IMR-90 (cell line): ENCODE measurements around the gene S100A2. TPM values are rescaled to one million over a fixed set of nuclear protein-coding genes. Genes with fewer than 3 reads are reported as not detected.
A peak's percentile ranks its signal among the peaks of the same experiment; 100 is the strongest.

Experiments
- ATAC-seq: fragments of 200-7000 bp; cut with Tn5 transposase; 2 replicates; pipeline ENCODE4 v1.9.1; 2020; ENCODE audit warnings: low read depth, mild to moderate bottlenecking, moderate library complexity
- BruUV-seq: library from RNA; stranded (reverse); fragments of 400-500 nt; replicated peaks from 2 replicates; lab custom pipeline; 2021; lab: Mats Ljungman, UMichigan
- CTCF ChIA-PET: fragments of 300-600 bp; formaldehyde crosslinking; extraction: SDS; loops from one replicate; lab custom pipeline; 2021; ENCODE audit warnings: antibody characterized with exemption; lab: Yijun Ruan, JAX
- POLR2A ChIA-PET: fragments of 300-600 bp; sonication (Branson Sonifier 250); formaldehyde crosslinking; loops from one replicate; lab custom pipeline; 2022; ENCODE audit warnings: antibody characterized with exemption; ENCODE audit not compliant: unreplicated experiment; lab: Charles Lee
- DNase-seq: peaks from one replicate; pipeline ENCODE4 v3.0.0; 2013
- H2AFZ ChIP-seq: replicated peaks from 2 replicates; pipeline ENCODE3; 2013; ENCODE audit warnings: low read length, mild to moderate bottlenecking; ENCODE audit not compliant: poor library complexity
- H2AK5ac ChIP-seq: 2 replicates; pipeline ENCODE4 v1.6.1; 2013; ENCODE audit warnings: low read depth, low read length, inconsistent platforms
- H2AK9ac ChIP-seq: replicated peaks from 2 replicates; pipeline ENCODE3; 2013; ENCODE audit warnings: mild to moderate bottlenecking, low read depth, low read length, moderate library complexity; ENCODE audit not compliant: poor library complexity
- H2BK120ac ChIP-seq: 2 replicates; pipeline ENCODE4 v1.6.1; 2013; ENCODE audit warnings: low read depth, low read length, inconsistent platforms
- H2BK15ac ChIP-seq: 3 replicates; pipeline ENCODE4 v1.6.1; 2013; ENCODE audit warnings: low read depth, low read length, inconsistent platforms
- H2BK20ac ChIP-seq: 2 replicates; pipeline ENCODE4 v1.6.1; 2013; ENCODE audit warnings: low read depth, mild to moderate bottlenecking, inconsistent platforms, low read length, moderate library complexity
- H2BK5ac ChIP-seq: 2 replicates; pipeline ENCODE4 v1.6.1; 2013; ENCODE audit warnings: mild to moderate bottlenecking, low read depth, low read length, inconsistent platforms; ENCODE audit not compliant: poor library complexity, severe bottlenecking
- H3K14ac ChIP-seq: replicated peaks from 2 replicates; pipeline ENCODE4 v1.6.1; 2013; ENCODE audit warnings: low read depth, low read length, inconsistent platforms
- H3K18ac ChIP-seq: 2 replicates; pipeline ENCODE4 v1.6.1; 2013; ENCODE audit warnings: low read depth, low read length, control low read depth
- H3K23ac ChIP-seq: 2 replicates; pipeline ENCODE4 v1.6.1; 2013; ENCODE audit warnings: low read depth, low read length, inconsistent platforms
- H3K27ac ChIP-seq: 2 replicates; pipeline ENCODE4 v1.5.1; 2013; ENCODE audit warnings: mild to moderate bottlenecking, control low read depth, low read length; ENCODE audit not compliant: insufficient read depth
- H3K27me3 ChIP-seq: 2 replicates; pipeline ENCODE4 v1.6.1; 2013; ENCODE audit warnings: low read length; ENCODE audit not compliant: control insufficient read depth, insufficient read depth
- H3K36me3 ChIP-seq: 2 replicates; pipeline ENCODE4 v1.6.1; 2013; ENCODE audit warnings: low read length, mixed read lengths; ENCODE audit not compliant: control insufficient read depth, insufficient read depth
- H3K4ac ChIP-seq: 2 replicates; pipeline ENCODE4 v1.6.1; 2013; ENCODE audit warnings: low read depth, low read length, inconsistent platforms
- H3K4me1 ChIP-seq: 2 replicates; pipeline ENCODE4 v1.6.1; 2013; ENCODE audit warnings: low read length, mixed read lengths; ENCODE audit not compliant: control insufficient read depth, insufficient read depth
- H3K4me2 ChIP-seq: 2 replicates; pipeline ENCODE4 v1.6.1; 2013; ENCODE audit warnings: low read depth, mild to moderate bottlenecking, control low read depth, low read length, moderate library complexity
- H3K4me3 ChIP-seq: 2 replicates; pipeline ENCODE4 v1.5.1; 2013; ENCODE audit warnings: low read depth, mild to moderate bottlenecking, control low read depth, low read length, moderate library complexity; ENCODE audit not compliant: insufficient read depth
- H3K56ac ChIP-seq: 2 replicates; pipeline ENCODE4 v1.6.1; 2013; ENCODE audit warnings: low read length, inconsistent platforms; ENCODE audit not compliant: insufficient read depth; ENCODE audit errors: extremely low read depth
- H3K79me1 ChIP-seq, 2 experiments: 2 replicates each; pipeline ENCODE4 v1.6.1; 2013; ENCODE audit warnings: low read length in 2 of 2, inconsistent platforms in 1 of 2, low read depth in 1 of 2
- H3K9ac ChIP-seq: 2 replicates; pipeline ENCODE4 v1.6.1; 2013; ENCODE audit warnings: low read depth, low read length, control low read depth
- H3K9me1 ChIP-seq: 2 replicates; pipeline ENCODE4 v1.6.1; 2013; ENCODE audit warnings: low read length, inconsistent platforms; ENCODE audit not compliant: insufficient read depth
- H3K9me3 ChIP-seq: 2 replicates; pipeline ENCODE4 v1.6.1; 2013; ENCODE audit warnings: low read length; ENCODE audit not compliant: control insufficient read depth, insufficient read depth
- H4K20me1 ChIP-seq: 2 replicates; pipeline ENCODE4 v1.6.1; 2013; ENCODE audit warnings: low read length, inconsistent platforms; ENCODE audit not compliant: insufficient read depth
- H4K5ac ChIP-seq: 2 replicates; pipeline ENCODE4 v1.6.1; 2013; ENCODE audit warnings: mild to moderate bottlenecking, low read depth, low read length, control low read depth
- H4K8ac ChIP-seq, 2 experiments: 2 replicates each; pipeline ENCODE4 v1.6.1; 2013; ENCODE audit warnings: low read depth in 2 of 2, low read length in 2 of 2, control low read depth in 1 of 2, inconsistent platforms in 1 of 2
- H4K91ac ChIP-seq: 2 replicates; pipeline ENCODE4 v1.6.1; 2013; ENCODE audit warnings: low read depth, low read length, inconsistent platforms; ENCODE audit not compliant: insufficient read depth
- BHLHE40 ChIP-seq: fragments of 150-350 bp; IDR thresholded peaks from 2 replicates; pipeline ENCODE4 v1.6.1; 2016; ENCODE audit warnings: mild to moderate bottlenecking, low read depth, low read length
- CEBPB ChIP-seq: IDR thresholded peaks from 2 replicates; pipeline ENCODE4 v1.6.1; 2012; ENCODE audit warnings: low read depth, low read length, improper control_type of control experiment
- CHD1 ChIP-seq: IDR thresholded peaks from 2 replicates; pipeline ENCODE4 v1.6.1; 2012; ENCODE audit warnings: low read depth, low read length, improper control_type of control experiment
- MAFK ChIP-seq: IDR thresholded peaks from 2 replicates; pipeline ENCODE4 v1.6.1; 2012; ENCODE audit warnings: low read depth, low read length, improper control_type of control experiment
- MXI1 ChIP-seq: IDR thresholded peaks from 2 replicates; pipeline ENCODE4 v1.6.1; 2012; ENCODE audit warnings: low read depth, mild to moderate bottlenecking, low read length, moderate library complexity, borderline replicate concordance
- NFE2L2 ChIP-seq: fragments of 150-350 bp; IDR thresholded peaks from 2 replicates; pipeline ENCODE4 v1.6.1; 2016; ENCODE audit warnings: low read depth, mild to moderate bottlenecking, low read length
- RAD21 ChIP-seq: IDR thresholded peaks from 2 replicates; pipeline ENCODE4 v1.6.1; 2012; ENCODE audit warnings: low read length, improper control_type of control experiment
- SMC3 ChIP-seq: fragments of 150-350 bp; IDR thresholded peaks from 2 replicates; pipeline ENCODE4 v1.6.1; 2016; ENCODE audit warnings: low read depth, mild to moderate bottlenecking, antibody characterized with exemption, low read length, moderate library complexity
- WGBS, 2 experiments: methylation state at CpG; one replicate each; pipeline versions ENCODE4 v1.1.5 to v1.1.7; 2013; ENCODE audit warnings: missing lambda C conversion rate in 2 of 2; ENCODE audit not compliant: insufficient read length in 1 of 2; ENCODE audit errors: extremely low coverage in 2 of 2; 5-methylcytosine and 5-hydroxymethylcytosine counted together
- dilution Hi-C: fragments of 300-500 bp; cut with HindIII; formaldehyde crosslinking; loops from one replicate; pipeline ENCODE4 v1.14.3; 2018; ENCODE audit warnings: low sequenced_read_pairs; ENCODE audit not compliant: unreplicated experiment
- in situ Hi-C: fragments of 300-500 bp; cut with MboI; formaldehyde crosslinking; loops from 3 replicates; pipeline ENCODE4 v1.14.3; 2019; ENCODE audit warnings: low sequenced_read_pairs, inconsistent platforms, mixed read lengths
- intact Hi-C: fragments of 100-400 bp; cut with micrococcal nuclease; formaldehyde crosslinking; loops from 2 replicates; pipeline ENCODE4 v1.10.0; 2022
- polyA plus RNA-seq, 3 experiments: library from polyadenylated mRNA; depleted of rRNA; stranded (reverse); fragments of >200 nt; gene quantifications; 2 replicates each; pipeline ENCODE4 v1.2.3, GENCODE V29; 2012; ENCODE audit warnings: low replicate concordance in 1 of 3
- total RNA-seq: library from RNA; depleted of rRNA; stranded (reverse); fragments of >200 nt; gene quantifications from 2 replicates; pipeline ENCODE4 v1.2.3, GENCODE V29; 2012
- TF ChIP-seq, protein P1 (sequence below): fragments of 150-350 bp; IDR thresholded peaks from 2 replicates; pipeline ENCODE4 v1.6.1; 2016; ENCODE audit warnings: low read depth, mild to moderate bottlenecking, low read length, moderate library complexity, borderline replicate concordance
- TF ChIP-seq, protein P2 (sequence below): fragments of 150-350 bp; IDR thresholded peaks from 2 replicates; pipeline ENCODE4 v1.6.1; 2017; ENCODE audit warnings: mild to moderate bottlenecking, antibody characterized with exemption, low read length, low read depth

Gene S100A2
- total and polyA plus RNA-seq, 2 of the 4 experiments (the other 2 are of a cell fraction), result 3.6 to 7.9 TPM

DNA sequence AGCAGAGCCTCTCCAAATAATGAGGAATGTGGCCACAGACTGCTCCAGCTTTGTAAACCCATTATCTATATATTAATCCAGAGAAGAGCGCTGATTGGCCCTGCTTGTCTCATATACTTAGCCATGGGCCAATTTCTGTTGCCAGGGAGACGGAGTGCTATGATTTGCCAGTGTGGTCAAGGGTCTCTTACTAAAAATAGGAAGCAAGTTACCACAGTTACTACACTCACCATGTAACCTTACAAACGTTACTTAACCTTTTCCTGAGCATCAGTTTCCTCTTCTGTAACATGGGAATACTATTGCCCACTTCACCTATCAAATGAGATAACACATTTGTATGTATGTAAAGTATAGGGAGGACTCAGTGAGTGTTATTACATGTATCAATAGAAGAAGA lies 7.7 kb upstream of the S100A2 start:
- peak overlapping the region; percentile 89 for H4K91ac ChIP-seq
- no peaks in the 10 kb centered on the region for H3K9me3 ChIP-seq
- peak overlapping the region; percentile 87 for H3K23ac ChIP-seq
- H3K27ac ChIP-seq, result peak overlapping the region; percentile 4; the same call in 1 of the 2 replicates
- no peak for TF ChIP-seq MAFK
- TF ChIP-seq RAD21, result no peak
- no peak for TF ChIP-seq NFE2L2
- TF ChIP-seq, protein P1, sequence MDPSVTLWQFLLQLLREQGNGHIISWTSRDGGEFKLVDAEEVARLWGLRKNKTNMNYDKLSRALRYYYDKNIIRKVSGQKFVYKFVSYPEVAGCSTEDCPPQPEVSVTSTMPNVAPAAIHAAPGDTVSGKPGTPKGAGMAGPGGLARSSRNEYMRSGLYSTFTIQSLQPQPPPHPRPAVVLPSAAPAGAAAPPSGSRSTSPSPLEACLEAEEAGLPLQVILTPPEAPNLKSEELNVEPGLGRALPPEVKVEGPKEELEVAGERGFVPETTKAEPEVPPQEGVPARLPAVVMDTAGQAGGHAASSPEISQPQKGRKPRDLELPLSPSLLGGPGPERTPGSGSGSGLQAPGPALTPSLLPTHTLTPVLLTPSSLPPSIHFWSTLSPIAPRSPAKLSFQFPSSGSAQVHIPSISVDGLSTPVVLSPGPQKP, result no peak
- no peak for TF ChIP-seq CHD1
- no peak for TF ChIP-seq MXI1
- TF ChIP-seq, protein P2, sequence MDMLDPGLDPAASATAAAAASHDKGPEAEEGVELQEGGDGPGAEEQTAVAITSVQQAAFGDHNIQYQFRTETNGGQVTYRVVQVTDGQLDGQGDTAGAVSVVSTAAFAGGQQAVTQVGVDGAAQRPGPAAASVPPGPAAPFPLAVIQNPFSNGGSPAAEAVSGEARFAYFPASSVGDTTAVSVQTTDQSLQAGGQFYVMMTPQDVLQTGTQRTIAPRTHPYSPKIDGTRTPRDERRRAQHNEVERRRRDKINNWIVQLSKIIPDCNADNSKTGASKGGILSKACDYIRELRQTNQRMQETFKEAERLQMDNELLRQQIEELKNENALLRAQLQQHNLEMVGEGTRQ, result no peak
- no peak for TF ChIP-seq CEBPB
- TF ChIP-seq BHLHE40, result no peak
- TF ChIP-seq SMC3, result no peak
- dilution Hi-C loops (no loop called here), intact Hi-C loops (loop anchor here (2.0 kb wide), 5 partner anchors 39 to 97 kb away; partner anchors contain the start of genes CHTOP, ILF2, S100A13 and S100A16), in situ Hi-C loops (no loop called here)
- H3K36me3 ChIP-seq, result no peaks in the 10 kb centered on the region
- H2BK15ac ChIP-seq, result peak overlapping the region; percentile 98
- H3K9ac ChIP-seq, result no peak overlapping the region
- peak overlapping the region; percentile 24; the same call in 1 of the 2 replicates for H3K4me2 ChIP-seq
- H3K27me3 ChIP-seq, result no peaks in the 10 kb centered on the region
- peaks cover 0 to 5% of the 10 kb centered on the region in 2 experiments; a peak in 2 of 4 replicates for H3K79me1 ChIP-seq
- BruUV-seq, result no TSS peak
- ChIA-PET CTCF (interaction anchor here (0.9 to 2.3 kb wide), 10 partner anchors 35 to 78 kb away, joined by 3 to 16 read pairs (median 5); partner anchors contain the start of genes S100A13 and S100A16), POLR2A (interaction anchor here (1.9 kb wide), 1 partner anchor 54 kb away, joined by 7 read pairs; the partner anchor contains the start of gene S100A13)
- peak; percentile 41 for DNase-seq
- peak overlapping the region; percentile 97; the same call in 1 of the 2 replicates for H4K5ac ChIP-seq
- H3K56ac ChIP-seq, result peak overlapping the region; percentile 47
- peak overlapping the region; percentile 91 for H3K14ac ChIP-seq
- H3K9me1 ChIP-seq, result peaks cover 7% of the 10 kb centered on the region
- no peaks in the 10 kb centered on the region for H4K20me1 ChIP-seq
- peak overlapping the region; percentile 77 for H2AK9ac ChIP-seq
- H4K8ac ChIP-seq, result peak overlapping the region; percentile 53 to 92
- WGBS, 2 experiments, result no CpG with 5 or more reads among the region's 3 CpGs
- peak overlapping the region; percentile 97 for H3K18ac ChIP-seq
- H2BK20ac ChIP-seq, result peak overlapping the region; percentile 98
- no peak for ATAC-seq
- H3K4me1 ChIP-seq, result peaks cover 14% of the 10 kb centered on the region
- H3K4me3 ChIP-seq, result no peak overlapping the region
- peak overlapping the region; percentile 80 for H2BK5ac ChIP-seq
- peak overlapping the region; percentile 92 for H3K4ac ChIP-seq
- no peak overlapping the region for H2AFZ ChIP-seq
- peak overlapping the region; percentile 94 for H2BK120ac ChIP-seq
- peak overlapping the region; percentile 97 for H2AK5ac ChIP-seq
